Measurements from ENCODE around the gene AADACL3. TPM values are rescaled to one million over a fixed set of nuclear protein-coding genes. Genes with fewer than 3 reads are reported as not detected.
A peak's percentile ranks its signal among the peaks of the same experiment; 100 is the strongest.

Gene AADACL3
- total and polyA plus RNA-seq, 9 of the 15 experiments (the other 6 are each of a cell fraction or from before 2014, with no cell fraction given), result not detected

DNA sequence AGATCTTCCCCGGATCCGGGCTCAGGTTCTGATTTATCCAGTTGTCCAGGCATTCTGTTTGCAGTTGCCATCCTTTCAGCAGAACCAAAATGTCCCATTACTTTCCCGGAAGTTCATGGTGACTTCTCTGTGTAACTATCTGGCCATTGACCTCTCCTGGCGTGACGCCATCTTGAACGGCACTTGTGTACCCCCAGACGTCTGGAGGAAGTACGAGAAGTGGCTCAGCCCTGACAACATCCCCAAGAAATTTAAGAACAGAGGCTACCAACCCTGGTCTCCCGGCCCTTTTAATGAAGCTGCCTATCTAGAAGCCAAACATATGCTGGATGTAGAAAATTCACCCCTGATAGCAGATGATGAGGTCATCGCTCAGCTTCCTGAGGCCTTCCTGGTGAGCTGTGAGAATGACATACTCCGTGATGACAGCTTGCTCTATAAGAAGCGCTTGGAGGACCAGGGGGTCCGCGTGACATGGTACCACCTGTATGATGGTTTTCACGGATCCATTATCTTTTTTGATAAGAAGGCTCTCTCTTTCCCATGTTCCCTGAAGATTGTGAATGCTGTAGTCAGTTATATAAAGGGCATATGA is 49.7 kb upstream of the AADACL3 start (continued):
- TF ChIP-seq RB1 (IDR thresholded peaks at IDR 0.05; ENCODE audit: low read depth) (no peak), MAFG (tag; conservative IDR thresholded peaks at IDR 0.05) (no peak), SP2 (IDR thresholded peaks at IDR 0.05; ENCODE audit: extremely low read depth, low read depth, low read length, poor library complexity, severe bottlenecking) (no peak), NCOA2 (IDR thresholded peaks at IDR 0.05; ENCODE audit: partially characterized antibody in 2 of 2) (no peak), ZNF668 (CRISPR knock-in tag; IDR thresholded peaks at IDR 0.05) (no peak), ZNF584 (CRISPR knock-in tag; IDR thresholded peaks at IDR 0.05; ENCODE audit: low read depth) (0 out of 2 replicates have a peak, but pooled peaks have one; percentile 60)
- TF ChIP-seq, protein P1, sequence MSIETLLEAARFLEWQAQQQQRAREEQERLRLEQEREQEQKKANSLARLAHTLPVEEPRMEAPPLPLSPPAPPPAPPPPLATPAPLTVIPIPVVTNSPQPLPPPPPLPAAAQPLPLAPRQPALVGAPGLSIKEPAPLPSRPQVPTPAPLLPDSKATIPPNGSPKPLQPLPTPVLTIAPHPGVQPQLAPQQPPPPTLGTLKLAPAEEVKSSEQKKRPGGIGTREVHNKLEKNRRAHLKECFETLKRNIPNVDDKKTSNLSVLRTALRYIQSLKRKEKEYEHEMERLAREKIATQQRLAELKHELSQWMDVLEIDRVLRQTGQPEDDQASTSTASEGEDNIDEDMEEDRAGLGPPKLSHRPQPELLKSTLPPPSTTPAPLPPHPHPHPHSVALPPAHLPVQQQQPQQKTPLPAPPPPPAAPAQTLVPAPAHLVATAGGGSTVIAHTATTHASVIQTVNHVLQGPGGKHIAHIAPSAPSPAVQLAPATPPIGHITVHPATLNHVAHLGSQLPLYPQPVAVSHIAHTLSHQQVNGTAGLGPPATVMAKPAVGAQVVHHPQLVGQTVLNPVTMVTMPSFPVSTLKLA (conservative IDR thresholded peaks at IDR 0.05), result no peak
- TF ChIP-seq, protein P2, sequence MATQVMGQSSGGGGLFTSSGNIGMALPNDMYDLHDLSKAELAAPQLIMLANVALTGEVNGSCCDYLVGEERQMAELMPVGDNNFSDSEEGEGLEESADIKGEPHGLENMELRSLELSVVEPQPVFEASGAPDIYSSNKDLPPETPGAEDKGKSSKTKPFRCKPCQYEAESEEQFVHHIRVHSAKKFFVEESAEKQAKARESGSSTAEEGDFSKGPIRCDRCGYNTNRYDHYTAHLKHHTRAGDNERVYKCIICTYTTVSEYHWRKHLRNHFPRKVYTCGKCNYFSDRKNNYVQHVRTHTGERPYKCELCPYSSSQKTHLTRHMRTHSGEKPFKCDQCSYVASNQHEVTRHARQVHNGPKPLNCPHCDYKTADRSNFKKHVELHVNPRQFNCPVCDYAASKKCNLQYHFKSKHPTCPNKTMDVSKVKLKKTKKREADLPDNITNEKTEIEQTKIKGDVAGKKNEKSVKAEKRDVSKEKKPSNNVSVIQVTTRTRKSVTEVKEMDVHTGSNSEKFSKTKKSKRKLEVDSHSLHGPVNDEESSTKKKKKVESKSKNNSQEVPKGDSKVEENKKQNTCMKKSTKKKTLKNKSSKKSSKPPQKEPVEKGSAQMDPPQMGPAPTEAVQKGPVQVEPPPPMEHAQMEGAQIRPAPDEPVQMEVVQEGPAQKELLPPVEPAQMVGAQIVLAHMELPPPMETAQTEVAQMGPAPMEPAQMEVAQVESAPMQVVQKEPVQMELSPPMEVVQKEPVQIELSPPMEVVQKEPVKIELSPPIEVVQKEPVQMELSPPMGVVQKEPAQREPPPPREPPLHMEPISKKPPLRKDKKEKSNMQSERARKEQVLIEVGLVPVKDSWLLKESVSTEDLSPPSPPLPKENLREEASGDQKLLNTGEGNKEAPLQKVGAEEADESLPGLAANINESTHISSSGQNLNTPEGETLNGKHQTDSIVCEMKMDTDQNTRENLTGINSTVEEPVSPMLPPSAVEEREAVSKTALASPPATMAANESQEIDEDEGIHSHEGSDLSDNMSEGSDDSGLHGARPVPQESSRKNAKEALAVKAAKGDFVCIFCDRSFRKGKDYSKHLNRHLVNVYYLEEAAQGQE (IDR thresholded peaks at IDR 0.05; ENCODE audit: borderline replicate concordance), result no peak
- TF ChIP-seq, protein P2 (CRISPR knock-in tag; IDR thresholded peaks at IDR 0.05; ENCODE audit: low read depth), result no peak
